Activated CD4-positive, alpha-beta T cell treated with anti-CD3 and anti-CD28 coated beads, Interleukin-2, amount 50 U/mL, for 4 hours (primary cell): ENCODE results near the gene STAT2.
"Not testable (repeated sequence)": the region's sequence is repeated elsewhere in the genome, so short reads cannot be mapped to it uniquely, and the experiment has no call there.

Experiments
- DNase-seq, 2 experiments: peaks; one replicate each; pipeline ENCODE4 v3.0.0-alpha.2; 2020

STAT2 gene

DNA sequence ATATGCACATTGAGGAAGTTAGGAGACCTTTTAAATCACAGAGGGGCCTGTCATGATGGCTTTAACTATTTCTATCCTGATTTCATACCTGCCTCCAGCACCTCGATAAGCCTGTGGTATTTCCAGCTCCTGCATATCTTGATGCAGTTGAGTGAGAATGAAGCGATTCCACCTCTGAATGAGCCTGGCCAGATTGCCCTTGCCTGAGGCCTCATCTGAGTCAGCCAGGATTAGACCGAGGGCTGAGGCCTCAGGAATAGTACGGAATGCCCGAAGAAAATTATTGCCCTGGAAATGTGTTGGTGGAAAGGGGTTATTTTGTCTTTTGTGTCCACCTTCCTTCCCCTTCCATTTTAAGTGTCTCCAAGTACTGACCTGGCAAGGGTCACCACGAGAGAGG, 35.7 kb downstream of the STAT2 start:
- no peak for DNase-seq

DNA sequence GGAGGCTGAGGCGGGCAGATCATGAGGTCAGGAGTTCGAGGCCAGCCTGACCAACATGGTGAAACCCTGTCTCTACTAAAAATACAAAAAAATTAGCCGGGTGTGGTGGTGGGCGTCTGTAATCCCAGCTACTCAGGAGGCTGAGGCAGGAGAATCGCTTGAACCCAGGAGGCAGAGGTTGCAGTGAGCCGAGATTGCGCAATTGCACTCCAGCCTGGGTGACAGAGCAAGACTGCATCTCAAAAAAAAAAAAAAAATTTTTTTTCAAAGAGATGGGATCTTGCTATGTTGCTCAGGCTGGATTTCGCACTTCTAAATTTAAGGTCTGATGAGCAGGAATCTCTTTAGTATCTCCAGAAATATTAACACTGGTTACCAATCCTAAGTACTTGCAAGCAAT, 38.3 kb downstream of the STAT2 start:
- DNase-seq: not testable (repeated sequence)

GRCh38 chr12:56321027-56321426, 38.9 kb downstream of the STAT2 start:
- DNase-seq: no peak

- DNase-seq: no peak
Measured at GRCh38 chr12:56317675-56318074, 42.2 kb downstream of the STAT2 start.

DNA sequence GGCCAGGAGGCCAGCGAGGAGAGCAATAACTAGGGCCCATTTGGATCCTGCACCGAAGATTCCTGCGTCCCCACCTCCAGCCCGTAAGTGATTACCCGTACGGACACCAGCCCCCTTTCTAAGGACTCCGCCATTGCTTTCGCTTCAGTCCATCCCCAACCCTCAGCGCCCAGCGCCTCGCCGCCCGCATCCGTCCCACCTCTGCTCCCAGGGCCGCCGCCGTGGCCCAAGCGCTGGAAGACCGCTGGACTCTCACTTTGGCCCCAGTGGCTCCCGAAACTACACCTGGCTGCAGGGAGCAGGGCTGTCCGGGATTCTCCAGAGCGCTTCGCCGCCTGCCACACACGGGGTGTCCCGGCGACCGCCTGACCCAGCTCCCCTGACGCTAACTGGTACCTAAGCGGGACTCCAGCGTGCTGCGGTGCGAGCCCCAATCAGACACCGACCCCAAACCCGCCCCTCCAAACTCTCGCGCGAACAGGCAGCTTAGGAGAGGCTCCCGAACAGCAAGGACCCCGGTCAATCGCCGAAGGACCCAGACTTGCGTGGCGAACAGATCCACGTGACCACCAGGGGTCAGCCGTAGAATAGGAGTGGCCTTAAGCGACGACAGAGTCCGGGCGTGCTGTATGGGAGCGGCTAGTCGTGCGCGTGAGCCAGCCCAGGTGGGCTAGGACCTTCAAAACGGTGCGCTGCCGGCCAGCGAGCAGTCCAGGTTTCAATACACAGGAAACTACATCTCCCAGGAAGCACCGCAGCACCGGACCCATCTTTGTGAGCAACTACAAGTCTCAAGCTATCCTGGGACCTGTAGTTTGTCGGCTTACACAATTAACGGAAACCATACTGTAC, 44.1 kb downstream of the STAT2 start, which contains the start of gene CNPY2:
CNPY2 (minus strand) TSS at position 367 of the 852 bp plus-strand sequence. CDS start 771 bp downstream, outside the sequence.
- DNase-seq: peak; percentile 91

DNA sequence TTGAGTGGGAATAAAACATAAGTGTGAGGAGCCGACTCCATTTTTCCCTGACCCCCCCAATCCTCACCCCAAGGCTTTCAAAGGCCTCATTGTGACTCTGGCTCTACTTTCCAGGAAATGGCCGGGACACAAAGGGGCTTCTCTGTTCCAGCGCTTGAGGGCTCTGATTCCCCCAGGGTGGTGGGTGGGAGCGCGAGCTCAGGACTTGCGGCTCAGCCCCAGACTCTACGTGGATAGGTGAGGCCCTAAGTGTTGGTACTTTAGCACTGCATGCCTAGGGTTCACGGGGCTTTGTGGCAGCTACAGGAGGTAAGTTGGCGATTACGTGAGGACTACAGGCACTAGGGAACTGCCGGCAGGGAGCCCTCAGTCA, 44.7 kb downstream of the STAT2 start:
- no peak for DNase-seq

DNA sequence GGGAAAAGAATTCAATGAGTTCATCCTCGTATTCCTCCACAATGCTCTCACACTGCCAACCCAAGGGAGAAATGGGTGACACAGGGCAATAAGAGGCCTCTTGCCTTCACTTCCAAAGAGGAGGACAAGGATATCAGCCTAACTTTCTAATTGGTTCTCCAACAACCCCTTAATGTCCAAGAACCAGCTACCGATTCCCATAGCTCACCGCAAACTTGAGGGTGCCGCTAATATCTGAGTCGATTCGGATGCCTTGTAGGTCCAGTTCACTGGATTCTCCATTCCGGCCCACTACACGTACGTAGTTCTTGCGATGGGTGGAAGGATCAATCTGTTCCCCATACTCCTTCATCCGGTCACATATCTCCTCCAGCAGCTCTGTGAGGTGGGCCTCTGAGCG, 48.9 kb downstream of the STAT2 start:
- no peak for DNase-seq

DNA sequence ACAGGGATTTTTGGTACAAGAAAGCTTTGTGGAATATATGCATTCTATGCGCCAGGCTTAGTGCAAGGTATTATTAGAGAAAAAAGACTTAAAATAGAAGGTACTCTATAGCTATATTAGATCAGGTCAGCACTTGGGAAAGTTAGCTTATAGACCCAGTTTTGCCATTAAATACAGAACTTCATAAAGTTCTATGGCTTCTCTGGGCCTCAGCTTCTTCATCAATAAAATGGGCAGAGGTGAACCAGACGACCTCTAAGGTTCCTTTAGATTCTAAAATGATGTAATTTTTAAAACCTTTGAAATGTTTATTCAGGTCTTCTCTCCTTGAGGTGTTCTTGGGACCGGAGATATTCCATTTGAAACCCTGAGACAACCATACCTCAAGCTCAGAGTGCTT, 51.2 kb downstream of the STAT2 start:
- DNase-seq: no peak

- DNase-seq: no peak
Measured at GRCh38 chr12:56307221-56307965, 52.5 kb downstream of the STAT2 start.

- no peak for DNase-seq
Measured at GRCh38 chr12:56304872-56305590, 54.9 kb downstream of the STAT2 start.

- no peak for DNase-seq
Measured at GRCh38 chr12:56304276-56304675, 55.6 kb downstream of the STAT2 start.

- no peak for DNase-seq
Measured at GRCh38 chr12:56300644-56301464, 59.1 kb downstream of the STAT2 start.

- peak; percentile 98 to 99 for DNase-seq
Measured at GRCh38 chr12:56299853-56300643, 59.9 kb downstream of the STAT2 start, which contains the start of gene CS. Gene CS (minus strand): TSS chr12:56300330. CDS start chr12:56300201, 129 bp downstream.

DNA sequence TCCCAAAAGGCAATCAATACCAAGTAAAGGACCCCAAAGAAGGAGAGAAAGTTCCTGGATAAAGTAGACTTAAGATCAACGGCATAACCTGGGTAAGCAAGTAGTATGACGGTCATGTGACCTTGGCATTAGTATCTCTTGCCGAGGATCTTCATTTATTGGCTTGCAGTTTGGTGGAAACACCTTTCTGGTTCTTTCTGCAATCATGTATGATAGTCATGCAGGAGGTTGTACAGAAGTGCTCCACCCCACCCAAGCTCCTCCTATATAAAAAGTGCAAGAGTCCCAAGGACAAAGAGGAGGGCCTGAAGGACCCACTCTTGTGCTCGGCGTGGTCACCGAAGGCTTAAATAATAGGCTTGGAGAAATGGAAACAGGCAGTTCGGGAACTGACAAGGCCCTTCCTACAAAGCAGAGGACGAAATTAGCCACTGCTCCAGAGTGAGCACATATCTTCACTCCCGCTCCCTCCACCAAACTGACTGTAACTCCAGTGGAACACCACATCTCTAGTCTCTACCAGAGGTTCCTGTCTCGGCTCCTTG, 60.5 kb downstream of the STAT2 start:
- peak; percentile 10 to 14 for DNase-seq

GRCh38 chr12:56298828-56299227, 61.1 kb downstream of the STAT2 start:
- no peak for DNase-seq

- no peak for DNase-seq
Measured at GRCh38 chr12:56297400-56297799, 62.5 kb downstream of the STAT2 start.

GRCh38 chr12:56296295-56296694, 63.6 kb downstream of the STAT2 start:
- no peak for DNase-seq

DNA sequence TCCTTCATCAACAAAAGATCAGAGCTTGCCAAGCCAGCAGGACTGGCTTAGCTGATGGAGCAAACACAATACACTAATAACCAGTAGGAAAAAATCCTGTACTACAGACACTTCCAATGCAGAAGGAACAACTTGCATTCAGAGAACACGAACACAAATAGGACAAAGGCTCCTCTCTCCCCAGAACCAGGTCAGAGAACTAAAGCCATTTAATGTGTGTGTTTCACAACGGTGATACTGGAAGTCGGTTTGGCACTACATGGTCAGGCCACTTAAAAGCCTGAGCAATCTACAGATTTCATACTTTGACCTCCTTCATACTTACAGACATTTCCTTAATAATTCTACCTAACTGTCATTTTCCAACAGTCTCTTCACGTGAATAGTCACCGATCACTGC, 66.1 kb downstream of the STAT2 start:
- no peak for DNase-seq
